K562 (cell line): ENCODE measurements around the gene TTC23L. TPM values are rescaled to one million over a fixed set of nuclear protein-coding genes. Genes with fewer than 3 reads are reported as not detected.

Experiments
- ARID2 ChIP-seq: fragments of 450-650 bp; IDR thresholded peaks from 2 replicates; pipeline ENCODE4 v1.6.1; 2017; ENCODE audit warnings: antibody characterized with exemption, mild to moderate bottlenecking
- HMG20B ChIP-seq: fragments of 250-450 bp; sonication (Bioruptor Pico); IDR thresholded peaks from 2 replicates; pipeline ENCODE4 v1.5.0; 2021; ENCODE audit warnings: mild to moderate bottlenecking
- KDM1A ChIP-seq, 2 experiments: fragments of 450-650 bp; IDR thresholded peaks; 2 replicates each; pipeline ENCODE4 v1.6.1; 2016; ENCODE audit warnings: mild to moderate bottlenecking in 2 of 2
- MEF2A ChIP-seq: IDR thresholded peaks from 2 replicates; pipeline ENCODE4 v1.6.1; 2011; ENCODE audit warnings: low read depth, mild to moderate bottlenecking, low read length, moderate library complexity; ENCODE audit not compliant: control insufficient read depth
- NCOA4 ChIP-seq: fragments of 450-650 bp; IDR thresholded peaks from 2 replicates; pipeline ENCODE4 v1.6.1; 2018; ENCODE audit warnings: mild to moderate bottlenecking; ENCODE audit not compliant: partially characterized antibody
- NR2C1 ChIP-seq, 2 experiments: fragments of 450-650 bp; IDR thresholded peaks; 2 replicates each; pipeline ENCODE4 v1.6.1; 2017; ENCODE audit warnings: mild to moderate bottlenecking in 2 of 2, antibody characterized with exemption in 1 of 2, inconsistent platforms in 1 of 2, missing compliant biosample characterization in 1 of 2, missing genetic modification characterization in 1 of 2
- POLR2AphosphoS5 ChIP-seq: IDR thresholded peaks from 2 replicates; pipeline ENCODE4 v1.6.1; 2011; ENCODE audit warnings: mild to moderate bottlenecking, low read depth, low read length, moderate library complexity; ENCODE audit not compliant: control insufficient read depth, insufficient read depth
- PRMT5 ChIP-seq: sonication (generic); formaldehyde crosslinking; IDR thresholded peaks from 2 replicates; pipeline ENCODE4 v1.5.0; 2020; ENCODE audit warnings: missing genetic modification reagents
- RBM25 ChIP-seq: fragments of 200-400 bp; formaldehyde crosslinking; IDR thresholded peaks from 2 replicates; pipeline ENCODE4 v1.6.1; 2018; ENCODE audit warnings: low read length, low read depth, moderate library complexity; ENCODE audit not compliant: severe bottlenecking
- SIX5 ChIP-seq, 2 experiments: IDR thresholded peaks; 2 replicates each; pipeline ENCODE4 v1.6.1; 2011; ENCODE audit warnings: low read length in 2 of 2, borderline replicate concordance in 1 of 2, low read depth in 1 of 2, mild to moderate bottlenecking in 1 of 2, moderate library complexity in 1 of 2; ENCODE audit not compliant: insufficient read depth in 1 of 2
- SNRNP70 ChIP-seq: fragments of 200-400 bp; formaldehyde crosslinking; optimal IDR thresholded peaks from 2 replicates; pipeline ENCODE3; 2017; ENCODE audit warnings: low read depth, low read length
- ZBTB8A ChIP-seq: fragments of 450-650 bp; IDR thresholded peaks from 2 replicates; pipeline ENCODE4 v1.6.1; 2018; ENCODE audit warnings: mild to moderate bottlenecking, moderate library complexity; ENCODE audit not compliant: partially characterized antibody
- ZNF3 ChIP-seq: fragments of 250-450 bp; sonication (Bioruptor Pico); IDR thresholded peaks from 2 replicates; pipeline ENCODE4 v1.5.0; 2021; ENCODE audit warnings: mild to moderate bottlenecking, moderate library complexity
- ZNF551 ChIP-seq: fragments of 250-450 bp; sonication (Bioruptor Pico); IDR thresholded peaks from 2 replicates; pipeline ENCODE4 v1.5.0; 2021; ENCODE audit warnings: mild to moderate bottlenecking, moderate library complexity
- ZNF668 ChIP-seq: fragments of 250-450 bp; sonication (Bioruptor Pico); IDR thresholded peaks from 2 replicates; pipeline ENCODE4 v1.8.0; 2022; ENCODE audit warnings: mild to moderate bottlenecking, inconsistent platforms
- ZNF778 ChIP-seq: fragments of 450-650 bp; formaldehyde crosslinking; IDR thresholded peaks from 2 replicates; pipeline ENCODE4 v1.4.0; 2020; ENCODE audit warnings: mild to moderate bottlenecking, moderate library complexity
- ZNF780A ChIP-seq: fragments of 250-450 bp; sonication (Bioruptor Pico); IDR thresholded peaks from 2 replicates; pipeline ENCODE4 v1.5.0; 2021; ENCODE audit warnings: mild to moderate bottlenecking
- polyA plus RNA-seq, 8 experiments: library from polyadenylated mRNA; depleted of rRNA in 4 of 8; stranded (reverse) in 5 of 8; unstranded in 3 of 8; fragments of >200 nt; fragmentation: Nextera tagmentation in 2 of 8; fragmentation: Illumina TruSeq in 1 of 8; extraction: Ambion mirVana in 2 of 8; extraction: Trizol in 1 of 8; gene quantifications; 2 replicates each; pipeline versions ENCODE4 v1.2.1 to v1.2.3, GENCODE V29; 2011 to 2014; ENCODE audit warnings: inconsistent platforms in 1 of 8, missing spikeins in 1 of 8
- total RNA-seq, 7 experiments: library from RNA; depleted of rRNA in 6 of 7; stranded (reverse); fragments of >200 nt in 6 of 7; fragmentation: Illumina TruSeq in 2 of 7; extraction: Trizol in 2 of 7; gene quantifications; 2 replicates each; pipeline versions ENCODE4 v1.2.1 to v1.2.3, GENCODE V29; 2011 to 2021; ENCODE audit warnings: low replicate concordance in 1 of 7
- TF ChIP-seq, protein P1 (sequence below): fragments of 250-450 bp; sonication (Bioruptor Pico); IDR thresholded peaks from 2 replicates; pipeline ENCODE4 v1.8.0; 2021; ENCODE audit warnings: mild to moderate bottlenecking, moderate library complexity
- TF ChIP-seq, protein P2 (sequence below), 2 experiments: fragments of 450-650 bp; IDR thresholded peaks; 2 replicates each; pipeline ENCODE4 v1.6.1; 2016
- TF ChIP-seq, protein P3 (sequence below): fragments of 250-450 bp; sonication (Bioruptor Pico); IDR thresholded peaks from 2 replicates; pipeline ENCODE4 v1.4.0; 2020; ENCODE audit warnings: mild to moderate bottlenecking, moderate library complexity
- TF ChIP-seq, protein P4 (sequence below): fragments of 250-450 bp; sonication (Bioruptor Pico); IDR thresholded peaks from 2 replicates; pipeline ENCODE4 v1.5.0; 2022; ENCODE audit warnings: mild to moderate bottlenecking

Gene TTC23L
- total and polyA plus RNA-seq, 9 of the 15 experiments (the other 6 are each of a cell fraction or from before 2014, with no cell fraction given) = 0.03 to 0.32 (median 0.14) TPM; not detected in 2

DNA sequence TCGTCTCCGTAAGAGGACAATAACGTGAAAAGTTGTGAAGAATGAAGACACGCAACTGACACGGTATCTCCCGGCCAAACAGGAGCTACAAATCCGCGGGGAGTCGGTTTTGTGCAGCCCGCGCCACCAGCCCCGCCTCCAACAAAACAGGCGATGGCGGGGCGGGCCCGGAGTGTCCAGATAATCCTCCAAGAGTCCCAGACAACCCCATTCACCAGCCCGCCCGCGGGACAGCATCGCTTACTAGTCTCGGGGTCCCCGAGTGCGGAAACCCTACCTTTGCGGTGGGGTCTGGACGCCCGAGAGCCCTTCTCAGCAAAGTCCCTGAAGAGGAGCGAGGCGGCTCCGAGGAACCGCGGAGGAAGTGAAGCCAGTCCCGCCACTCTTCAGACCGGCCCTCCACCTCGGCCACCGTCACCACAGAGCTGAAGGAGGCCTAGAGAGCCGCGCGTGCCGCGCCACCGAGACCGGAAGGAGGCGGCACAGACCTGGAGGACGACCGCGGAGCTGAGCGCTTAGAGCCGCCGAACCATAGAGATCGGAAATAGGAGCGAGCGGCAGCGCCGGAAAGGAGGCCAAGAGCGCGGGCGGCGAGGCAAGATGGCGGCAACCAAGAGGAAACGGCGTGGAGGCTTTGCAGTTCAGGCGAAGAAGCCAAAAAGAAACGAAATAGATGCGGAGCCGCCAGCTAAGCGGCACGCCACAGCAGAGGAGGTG is 76.3 kb downstream of the TTC23L start, which contains the start of the genes BRIX1 and RAD1 (continued):
- TF ChIP-seq, protein P1, sequence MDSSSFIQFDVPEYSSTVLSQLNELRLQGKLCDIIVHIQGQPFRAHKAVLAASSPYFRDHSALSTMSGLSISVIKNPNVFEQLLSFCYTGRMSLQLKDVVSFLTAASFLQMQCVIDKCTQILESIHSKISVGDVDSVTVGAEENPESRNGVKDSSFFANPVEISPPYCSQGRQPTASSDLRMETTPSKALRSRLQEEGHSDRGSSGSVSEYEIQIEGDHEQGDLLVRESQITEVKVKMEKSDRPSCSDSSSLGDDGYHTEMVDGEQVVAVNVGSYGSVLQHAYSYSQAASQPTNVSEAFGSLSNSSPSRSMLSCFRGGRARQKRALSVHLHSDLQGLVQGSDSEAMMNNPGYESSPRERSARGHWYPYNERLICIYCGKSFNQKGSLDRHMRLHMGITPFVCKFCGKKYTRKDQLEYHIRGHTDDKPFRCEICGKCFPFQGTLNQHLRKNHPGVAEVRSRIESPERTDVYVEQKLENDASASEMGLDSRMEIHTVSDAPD (CRISPR knock-in tag) = no peak
- TF ChIP-seq KDM1A (IDR thresholded peaks at IDR 0.05) (no peak), RBM25 (no peak), ARID2 (no peak), PRMT5 (CRISPR knock-in tag) (no peak), MEF2A (no peak), ZBTB8A (no peak), SNRNP70 (no peak), ZNF551 (CRISPR knock-in tag) (no peak), POLR2AphosphoS5 (peak; percentile 86), ZNF668 (CRISPR knock-in tag) (no peak), ZNF780A (CRISPR knock-in tag) (no peak), ZNF3 (CRISPR knock-in tag) (no peak), SIX5 (IDR thresholded peaks at IDR 0.05; ENCODE audit: borderline replicate concordance in 1 of 2, insufficient read depth in 1 of 2, low read depth in 1 of 2, low read length in 2 of 2) (peak in 1 of 2 experiments; percentile 20; a peak in 1 of 4 replicates), ZNF778 (CRISPR knock-in tag) (no peak), HMG20B (no peak), NCOA4 (peak; percentile 58), NR2C1 (IDR thresholded peaks at IDR 0.05) (peak; percentile 56; the same call in 1 of the 2 replicates), NR2C1 (tag; IDR thresholded peaks at IDR 0.05) (peak; percentile 55)
- TF ChIP-seq, protein P2, sequence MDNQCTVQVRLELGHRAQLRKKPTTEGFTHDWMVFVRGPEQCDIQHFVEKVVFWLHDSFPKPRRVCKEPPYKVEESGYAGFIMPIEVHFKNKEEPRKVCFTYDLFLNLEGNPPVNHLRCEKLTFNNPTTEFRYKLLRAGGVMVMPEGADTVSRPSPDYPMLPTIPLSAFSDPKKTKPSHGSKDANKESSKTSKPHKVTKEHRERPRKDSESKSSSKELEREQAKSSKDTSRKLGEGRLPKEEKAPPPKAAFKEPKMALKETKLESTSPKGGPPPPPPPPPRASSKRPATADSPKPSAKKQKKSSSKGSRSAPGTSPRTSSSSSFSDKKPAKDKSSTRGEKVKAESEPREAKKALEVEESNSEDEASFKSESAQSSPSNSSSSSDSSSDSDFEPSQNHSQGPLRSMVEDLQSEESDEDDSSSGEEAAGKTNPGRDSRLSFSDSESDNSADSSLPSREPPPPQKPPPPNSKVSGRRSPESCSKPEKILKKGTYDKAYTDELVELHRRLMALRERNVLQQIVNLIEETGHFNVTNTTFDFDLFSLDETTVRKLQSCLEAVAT (IDR thresholded peaks at IDR 0.05) = peak; percentile 74 to 96; a peak in 3 of 4 replicates
- TF ChIP-seq, protein P3, sequence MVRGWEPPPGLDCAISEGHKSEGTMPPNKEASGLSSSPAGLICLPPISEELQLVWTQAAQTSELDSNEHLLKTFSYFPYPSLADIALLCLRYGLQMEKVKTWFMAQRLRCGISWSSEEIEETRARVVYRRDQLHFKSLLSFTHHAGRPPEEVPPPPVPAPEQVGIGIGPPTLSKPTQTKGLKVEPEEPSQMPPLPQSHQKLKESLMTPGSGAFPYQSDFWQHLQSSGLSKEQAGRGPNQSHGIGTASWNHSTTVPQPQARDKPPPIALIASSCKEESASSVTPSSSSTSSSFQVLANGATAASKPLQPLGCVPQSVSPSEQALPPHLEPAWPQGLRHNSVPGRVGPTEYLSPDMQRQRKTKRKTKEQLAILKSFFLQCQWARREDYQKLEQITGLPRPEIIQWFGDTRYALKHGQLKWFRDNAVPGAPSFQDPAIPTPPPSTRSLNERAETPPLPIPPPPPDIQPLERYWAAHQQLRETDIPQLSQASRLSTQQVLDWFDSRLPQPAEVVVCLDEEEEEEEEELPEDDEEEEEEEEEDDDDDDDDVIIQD (CRISPR knock-in tag) = no peak
- TF ChIP-seq, protein P4, sequence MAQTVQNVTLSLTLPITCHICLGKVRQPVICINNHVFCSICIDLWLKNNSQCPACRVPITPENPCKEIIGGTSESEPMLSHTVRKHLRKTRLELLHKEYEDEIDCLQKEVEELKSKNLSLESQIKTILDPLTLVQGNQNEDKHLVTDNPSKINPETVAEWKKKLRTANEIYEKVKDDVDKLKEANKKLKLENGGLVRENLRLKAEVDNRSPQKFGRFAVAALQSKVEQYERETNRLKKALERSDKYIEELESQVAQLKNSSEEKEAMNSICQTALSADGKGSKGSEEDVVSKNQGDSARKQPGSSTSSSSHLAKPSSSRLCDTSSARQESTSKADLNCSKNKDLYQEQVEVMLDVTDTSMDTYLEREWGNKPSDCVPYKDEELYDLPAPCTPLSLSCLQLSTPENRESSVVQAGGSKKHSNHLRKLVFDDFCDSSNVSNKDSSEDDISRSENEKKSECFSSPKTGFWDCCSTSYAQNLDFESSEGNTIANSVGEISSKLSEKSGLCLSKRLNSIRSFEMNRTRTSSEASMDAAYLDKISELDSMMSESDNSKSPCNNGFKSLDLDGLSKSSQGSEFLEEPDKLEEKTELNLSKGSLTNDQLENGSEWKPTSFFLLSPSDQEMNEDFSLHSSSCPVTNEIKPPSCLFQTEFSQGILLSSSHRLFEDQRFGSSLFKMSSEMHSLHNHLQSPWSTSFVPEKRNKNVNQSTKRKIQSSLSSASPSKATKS (CRISPR knock-in tag) = no peak
